ENCODE data around the gene CIAO2A.

GRCh38 chr15:64082757-64083156, 10.9 kb downstream of the CIAO2A start:
- TF ChIP-seq CTCF (IDR thresholded peaks at IDR 0.05) (no peak), POLR2A (IDR thresholded peaks at IDR 0.05) (no peak)
